ENCODE results near the gene FOXN4. TPM values are rescaled to one million over a fixed set of nuclear protein-coding genes. Genes with fewer than 3 reads are reported as not detected.

Gene FOXN4
- total RNA-seq, 1 experiment from 2014 or later = 0.37 TPM

DNA sequence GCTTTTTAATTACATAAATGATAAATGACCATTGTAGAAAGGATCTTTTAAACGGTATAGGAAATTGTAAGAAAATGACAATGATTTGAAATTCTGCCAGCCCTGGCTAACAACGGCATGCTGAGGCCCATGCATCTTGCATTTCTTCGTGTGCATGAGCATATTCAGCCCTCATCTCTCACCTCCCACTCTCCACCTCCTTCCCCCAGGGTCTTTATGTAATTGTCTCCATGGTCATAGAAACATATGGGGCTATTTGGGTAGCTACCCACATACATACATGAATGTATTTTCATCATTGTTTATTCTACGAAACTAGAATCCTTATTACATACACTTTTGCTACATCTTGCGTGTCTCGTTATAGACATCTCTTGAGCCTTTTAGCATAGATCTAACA is 43.1 kb upstream of the FOXN4 start:
- Mint-ChIP-seq H3K4me3 (no peak overlapping the region), H3K36me3 (no peaks in the 10 kb centered on the region), H3K27me3 (ENCODE audit: low read depth) (no peaks in the 10 kb centered on the region; the same call in 1 of the 2 replicates), H3K4me1 (peaks cover 4% of the 10 kb centered on the region), H3K9me3 (no peaks in the 10 kb centered on the region; the same call in 1 of the 2 replicates), H3K27ac (no peak overlapping the region)
- TF ChIP-seq ZBTB21 (CRISPR knock-in tag; IDR thresholded peaks at IDR 0.05; ENCODE audit: borderline replicate concordance) = no peak
- TF ChIP-seq, protein P1, sequence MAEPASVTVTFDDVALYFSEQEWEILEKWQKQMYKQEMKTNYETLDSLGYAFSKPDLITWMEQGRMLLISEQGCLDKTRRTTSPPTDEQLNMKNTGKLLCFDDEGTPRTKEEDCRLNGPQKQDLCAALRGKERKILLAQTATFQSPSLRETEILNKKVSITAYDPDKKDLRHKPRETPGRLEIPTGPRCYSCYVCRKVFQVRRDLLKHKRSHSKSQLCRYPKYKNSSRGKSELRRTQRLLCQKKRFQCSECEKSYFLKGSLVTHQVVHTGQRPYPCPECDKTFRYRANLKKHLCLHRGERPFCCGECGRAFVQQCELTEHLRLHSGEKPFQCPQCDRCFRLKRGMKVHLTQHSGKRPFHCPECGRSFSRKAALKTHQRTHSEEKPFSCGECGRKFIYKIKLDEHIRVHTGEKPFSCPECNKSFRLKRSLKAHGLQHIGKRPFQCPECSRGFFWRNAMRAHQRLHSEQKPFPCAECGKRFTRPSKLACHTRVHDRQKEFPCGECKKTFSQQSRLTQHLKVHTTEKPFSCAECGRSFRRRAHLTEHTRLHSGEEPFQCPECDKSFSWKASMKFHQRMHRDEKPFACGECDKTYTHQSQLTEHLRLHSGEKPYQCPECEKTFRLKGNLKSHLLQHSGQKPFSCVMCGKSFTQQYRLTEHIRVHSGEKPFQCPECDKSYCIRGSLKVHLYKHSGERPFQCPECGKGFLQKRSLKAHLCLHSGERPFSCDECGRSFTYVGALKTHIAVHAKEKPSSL (CRISPR knock-in tag; conservative IDR thresholded peaks at IDR 0.05) = no peak
- TF ChIP-seq, protein P2, sequence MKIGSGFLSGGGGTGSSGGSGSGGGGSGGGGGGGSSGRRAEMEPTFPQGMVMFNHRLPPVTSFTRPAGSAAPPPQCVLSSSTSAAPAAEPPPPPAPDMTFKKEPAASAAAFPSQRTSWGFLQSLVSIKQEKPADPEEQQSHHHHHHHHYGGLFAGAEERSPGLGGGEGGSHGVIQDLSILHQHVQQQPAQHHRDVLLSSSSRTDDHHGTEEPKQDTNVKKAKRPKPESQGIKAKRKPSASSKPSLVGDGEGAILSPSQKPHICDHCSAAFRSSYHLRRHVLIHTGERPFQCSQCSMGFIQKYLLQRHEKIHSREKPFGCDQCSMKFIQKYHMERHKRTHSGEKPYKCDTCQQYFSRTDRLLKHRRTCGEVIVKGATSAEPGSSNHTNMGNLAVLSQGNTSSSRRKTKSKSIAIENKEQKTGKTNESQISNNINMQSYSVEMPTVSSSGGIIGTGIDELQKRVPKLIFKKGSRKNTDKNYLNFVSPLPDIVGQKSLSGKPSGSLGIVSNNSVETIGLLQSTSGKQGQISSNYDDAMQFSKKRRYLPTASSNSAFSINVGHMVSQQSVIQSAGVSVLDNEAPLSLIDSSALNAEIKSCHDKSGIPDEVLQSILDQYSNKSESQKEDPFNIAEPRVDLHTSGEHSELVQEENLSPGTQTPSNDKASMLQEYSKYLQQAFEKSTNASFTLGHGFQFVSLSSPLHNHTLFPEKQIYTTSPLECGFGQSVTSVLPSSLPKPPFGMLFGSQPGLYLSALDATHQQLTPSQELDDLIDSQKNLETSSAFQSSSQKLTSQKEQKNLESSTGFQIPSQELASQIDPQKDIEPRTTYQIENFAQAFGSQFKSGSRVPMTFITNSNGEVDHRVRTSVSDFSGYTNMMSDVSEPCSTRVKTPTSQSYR (CRISPR knock-in tag; IDR thresholded peaks at IDR 0.05) = no peak
- TF ChIP-seq, protein P3, sequence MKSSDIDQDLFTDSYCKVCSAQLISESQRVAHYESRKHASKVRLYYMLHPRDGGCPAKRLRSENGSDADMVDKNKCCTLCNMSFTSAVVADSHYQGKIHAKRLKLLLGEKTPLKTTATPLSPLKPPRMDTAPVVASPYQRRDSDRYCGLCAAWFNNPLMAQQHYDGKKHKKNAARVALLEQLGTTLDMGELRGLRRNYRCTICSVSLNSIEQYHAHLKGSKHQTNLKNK (CRISPR knock-in tag; IDR thresholded peaks at IDR 0.05) = no peak
- no peak for TF ChIP-seq ZNF671 (CRISPR knock-in tag; IDR thresholded peaks at IDR 0.05)
- no peak for TF ChIP-seq ZNF396 (CRISPR knock-in tag; IDR thresholded peaks at IDR 0.05; ENCODE audit: borderline replicate concordance)
- TF ChIP-seq ESRRA (CRISPR knock-in tag; IDR thresholded peaks at IDR 0.05; ENCODE audit: borderline replicate concordance) = no peak
- TF ChIP-seq HMGXB4 (CRISPR knock-in tag; IDR thresholded peaks at IDR 0.05) = no peak
- no peak for TF ChIP-seq NR1H2 (CRISPR knock-in tag; IDR thresholded peaks at IDR 0.05)
- TF ChIP-seq, protein P4, sequence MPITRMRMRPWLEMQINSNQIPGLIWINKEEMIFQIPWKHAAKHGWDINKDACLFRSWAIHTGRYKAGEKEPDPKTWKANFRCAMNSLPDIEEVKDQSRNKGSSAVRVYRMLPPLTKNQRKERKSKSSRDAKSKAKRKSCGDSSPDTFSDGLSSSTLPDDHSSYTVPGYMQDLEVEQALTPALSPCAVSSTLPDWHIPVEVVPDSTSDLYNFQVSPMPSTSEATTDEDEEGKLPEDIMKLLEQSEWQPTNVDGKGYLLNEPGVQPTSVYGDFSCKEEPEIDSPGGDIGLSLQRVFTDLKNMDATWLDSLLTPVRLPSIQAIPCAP (CRISPR knock-in tag; IDR thresholded peaks at IDR 0.05) = no peak
- TF ChIP-seq CREM (CRISPR knock-in tag; IDR thresholded peaks at IDR 0.05) = no peak
- TF ChIP-seq RELA (CRISPR knock-in tag; IDR thresholded peaks at IDR 0.05; ENCODE audit: borderline replicate concordance) = no peak
- no peak for TF ChIP-seq FOXK1 (CRISPR knock-in tag; IDR thresholded peaks at IDR 0.05)
- TF ChIP-seq IRF2 (CRISPR knock-in tag; IDR thresholded peaks at IDR 0.05; ENCODE audit: borderline replicate concordance, low read depth) = no peak
- TF ChIP-seq NFATC4 (CRISPR knock-in tag; IDR thresholded peaks at IDR 0.05) = no peak
- TF ChIP-seq, protein P5, sequence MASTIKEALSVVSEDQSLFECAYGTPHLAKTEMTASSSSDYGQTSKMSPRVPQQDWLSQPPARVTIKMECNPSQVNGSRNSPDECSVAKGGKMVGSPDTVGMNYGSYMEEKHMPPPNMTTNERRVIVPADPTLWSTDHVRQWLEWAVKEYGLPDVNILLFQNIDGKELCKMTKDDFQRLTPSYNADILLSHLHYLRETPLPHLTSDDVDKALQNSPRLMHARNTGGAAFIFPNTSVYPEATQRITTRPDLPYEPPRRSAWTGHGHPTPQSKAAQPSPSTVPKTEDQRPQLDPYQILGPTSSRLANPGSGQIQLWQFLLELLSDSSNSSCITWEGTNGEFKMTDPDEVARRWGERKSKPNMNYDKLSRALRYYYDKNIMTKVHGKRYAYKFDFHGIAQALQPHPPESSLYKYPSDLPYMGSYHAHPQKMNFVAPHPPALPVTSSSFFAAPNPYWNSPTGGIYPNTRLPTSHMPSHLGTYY (CRISPR knock-in tag; IDR thresholded peaks at IDR 0.05) = no peak
- no peak for TF ChIP-seq ZNF138 (CRISPR knock-in tag; conservative IDR thresholded peaks at IDR 0.05)
- TF ChIP-seq, protein P6, sequence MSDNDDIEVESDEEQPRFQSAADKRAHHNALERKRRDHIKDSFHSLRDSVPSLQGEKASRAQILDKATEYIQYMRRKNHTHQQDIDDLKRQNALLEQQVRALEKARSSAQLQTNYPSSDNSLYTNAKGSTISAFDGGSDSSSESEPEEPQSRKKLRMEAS (CRISPR knock-in tag; IDR thresholded peaks at IDR 0.05) = no peak
- no peak for TF ChIP-seq STAT6 (CRISPR knock-in tag; conservative IDR thresholded peaks at IDR 0.05; ENCODE audit: low read depth)
- no peak for TF ChIP-seq USF2 (CRISPR knock-in tag; IDR thresholded peaks at IDR 0.05)
- DNase-seq (ENCODE audit: low spot score) (no peak), ATAC-seq (no peak)
- POLR2A ChIA-PET = no interaction called here
- CTCF ChIA-PET = interaction anchor here (1.0 kb wide), 1 partner anchor 88 kb away, joined by 3 read pairs; no protein-coding TSS in a partner anchor

Measured in WTC11 (cell line).